Fibroblast of skin of left quadriceps (primary cell): ENCODE data around the gene ZNF732.
"Not testable (repeated sequence)": the region's sequence is repeated elsewhere in the genome, so short reads cannot be mapped to it uniquely, and the experiment has no call there.

ENCODE experiments used
- DNase-seq, 2 experiments: peaks; one replicate each; pipeline ENCODE4 v3.0.0-alpha.2; 2013; ENCODE audit warnings: low read depth in 2 of 2

ZNF732 gene

GRCh38 chr4:253936-254756, 51.1 kb downstream of the ZNF732 start:
- no peak for DNase-seq

GRCh38 chr4:252065-252601, 53.1 kb downstream of the ZNF732 start:
- DNase-seq: no peak

GRCh38 chr4:244471-244870, 60.8 kb downstream of the ZNF732 start:
- DNase-seq: no peak

- DNase-seq: no peak
These were observed 61.8 kb downstream of the ZNF732 start for GRCh38 chr4:243426-243825.

GRCh38 chr4:242121-242848, 63.0 kb downstream of the ZNF732 start:
- DNase-seq: no peak

DNA sequence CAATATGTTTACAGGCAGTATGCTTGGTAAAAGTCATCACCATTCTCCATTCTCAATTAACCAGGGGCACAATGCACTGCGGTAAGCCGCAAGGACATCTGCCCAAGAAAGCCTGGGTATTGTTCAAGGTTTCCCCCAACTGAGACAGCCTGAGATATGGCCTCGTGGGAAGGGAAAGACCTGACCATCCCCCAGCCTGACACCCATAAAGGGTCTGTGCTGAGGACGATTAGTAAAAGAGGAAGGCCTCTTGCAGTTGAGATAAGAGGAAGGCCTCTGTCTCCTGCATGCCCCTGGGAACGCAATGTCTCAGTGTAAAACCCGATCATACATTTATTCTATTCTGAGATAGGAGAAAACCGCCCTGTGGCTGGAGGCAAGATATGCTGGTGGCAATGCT, 63.9 kb downstream of the ZNF732 start:
- not testable (repeated sequence) for DNase-seq

- DNase-seq: no peak
These were observed 69.2 kb downstream of the ZNF732 start for GRCh38 chr4:236028-236427.

GRCh38 chr4:234178-234577, 71.1 kb downstream of the ZNF732 start:
- DNase-seq: no peak

- DNase-seq: no peak
These were observed 81.3 kb downstream of the ZNF732 start for GRCh38 chr4:223913-224497.
